ENCODE results near the gene GLRB.
"Not testable (repeated sequence)": the region's sequence is repeated elsewhere in the genome, so short reads cannot be mapped to it uniquely, and the experiment has no call there.

The GLRB gene

DNA sequence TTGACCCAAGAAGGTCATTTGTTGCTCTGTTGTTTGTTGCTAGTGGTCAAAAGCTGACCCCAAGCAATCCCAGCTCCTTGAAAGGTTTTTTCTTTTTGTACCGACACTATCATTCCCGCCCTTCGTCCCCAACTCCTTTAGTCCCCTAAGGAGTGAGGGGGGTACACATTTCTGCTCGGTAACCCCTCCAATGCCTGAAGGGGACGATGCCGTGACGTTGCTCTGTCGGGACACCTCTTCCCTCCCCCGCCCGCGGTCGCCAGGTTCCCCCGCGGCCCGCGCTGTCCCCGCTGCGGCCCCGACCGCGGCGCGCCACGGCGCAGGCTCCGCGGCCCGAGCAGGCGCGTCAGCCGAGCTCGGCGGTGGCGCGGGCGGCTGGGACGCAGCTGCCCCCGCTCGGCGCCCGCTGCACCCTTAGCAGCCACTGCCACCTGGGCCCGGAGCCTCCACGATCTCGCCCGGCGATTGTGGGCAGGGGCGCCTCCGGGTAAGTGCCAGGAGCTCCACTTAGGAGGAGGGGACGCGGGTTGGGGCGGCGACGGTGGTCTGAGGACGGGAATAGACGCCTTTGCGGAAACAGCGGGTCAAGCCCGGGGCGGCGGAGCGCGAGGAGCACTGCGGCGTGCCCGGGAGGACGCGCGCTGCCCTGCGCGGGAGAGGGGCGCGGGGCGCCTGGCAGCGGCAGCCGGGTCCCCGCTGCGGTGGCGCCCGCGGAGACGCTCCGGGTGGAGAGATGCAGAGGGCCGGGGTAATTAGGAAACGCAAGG lies at the start of gene GLRB:
Gene GLRB, plus strand, starts transcription at position 340 of the 767 bp plus-strand sequence. CDS start 1,875 bp downstream, outside the sequence.
- DNase-seq (ENCODE audit: low spot score) = no peak

DNA sequence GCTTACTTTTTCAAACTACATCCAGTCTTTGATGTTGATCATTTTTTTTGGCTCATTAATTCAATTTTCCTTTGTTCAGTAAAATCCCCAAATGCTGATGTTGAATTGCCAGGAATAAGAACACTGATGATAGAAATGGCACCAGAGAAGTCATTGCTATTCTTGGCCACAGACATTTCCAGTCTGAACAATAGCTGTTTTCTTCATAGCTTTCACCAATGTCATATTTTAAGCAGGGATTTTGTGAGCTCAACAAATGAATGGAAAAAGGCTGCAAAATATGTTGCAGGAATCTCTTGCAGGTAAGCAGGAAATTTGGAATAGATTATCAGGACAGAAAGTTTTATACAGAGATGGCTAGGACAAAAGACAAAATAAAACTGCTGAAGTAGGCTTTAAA lies 40.5 kb upstream of the GLRB start:
- no peak for DNase-seq (ENCODE audit: low spot score)

DNA sequence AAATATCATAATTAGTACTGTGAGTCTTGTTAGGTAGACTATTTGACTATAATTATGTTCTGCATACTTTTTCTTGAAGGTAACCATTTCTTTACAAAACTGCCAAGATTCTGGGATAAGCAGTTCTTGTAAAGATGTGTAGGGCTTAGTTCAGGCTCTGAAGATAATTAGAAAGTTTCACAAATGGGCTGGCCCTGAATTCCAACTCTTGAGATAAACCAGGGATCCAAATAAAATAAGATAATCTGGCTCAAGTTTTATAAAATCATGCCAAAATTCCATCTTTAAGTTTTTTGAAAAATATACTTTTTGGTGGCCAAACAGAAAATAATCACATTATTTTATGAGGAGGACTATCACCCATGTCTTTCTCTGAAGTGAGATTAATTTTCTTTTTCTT lies 35.5 kb upstream of the GLRB start:
- no peak for DNase-seq (ENCODE audit: low spot score)

DNA sequence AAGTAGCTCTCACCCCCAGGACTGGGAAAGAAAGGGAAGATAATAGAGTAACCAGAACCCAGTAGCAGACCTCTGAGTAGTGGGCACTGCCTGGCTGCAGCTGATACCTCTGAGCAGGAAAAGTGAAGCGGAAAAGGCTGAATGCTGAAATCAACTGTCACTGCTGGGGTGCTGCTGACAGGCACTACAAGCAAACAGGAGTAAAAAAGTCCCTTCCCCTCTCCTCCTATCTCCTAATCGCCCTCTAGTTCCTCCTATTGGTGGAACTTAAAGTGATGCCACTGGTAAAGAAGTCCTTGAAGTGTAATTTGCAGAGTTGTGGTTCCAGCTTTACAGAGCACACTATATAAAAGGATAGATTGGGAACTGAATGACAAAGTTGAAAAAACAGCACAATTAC lies 32.8 kb upstream of the GLRB start:
- DNase-seq (ENCODE audit: low spot score) = no peak

DNA sequence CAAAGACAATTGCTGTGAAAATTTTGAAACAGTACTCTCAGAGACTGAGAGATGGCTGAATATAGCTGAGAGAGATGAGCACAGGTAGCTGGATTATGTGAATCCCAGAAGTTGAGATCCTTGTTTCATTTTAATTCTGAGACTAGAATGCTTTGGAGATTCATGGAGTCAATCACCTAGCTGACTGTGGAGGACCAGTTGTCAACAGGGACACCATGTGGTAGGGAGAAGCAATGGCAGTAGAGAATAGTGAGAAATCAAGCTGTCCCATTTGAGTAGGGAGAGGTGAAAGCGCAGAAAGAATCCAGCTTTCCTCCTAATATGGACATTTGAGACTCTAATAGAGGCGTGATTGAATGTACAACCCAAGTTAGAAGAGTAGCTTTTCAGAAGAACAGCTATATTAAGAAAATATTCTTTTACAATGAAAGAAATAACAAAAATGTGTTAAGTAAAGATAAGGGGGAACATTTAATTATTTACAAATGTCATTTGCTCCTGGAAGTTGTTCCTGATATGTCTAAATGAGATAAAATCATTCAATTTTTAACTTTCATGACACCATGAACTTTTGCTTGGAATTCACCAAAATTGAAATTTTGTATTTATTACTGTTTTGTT lies 30.3 kb upstream of the GLRB start:
- no peak for DNase-seq (ENCODE audit: low spot score)

DNA sequence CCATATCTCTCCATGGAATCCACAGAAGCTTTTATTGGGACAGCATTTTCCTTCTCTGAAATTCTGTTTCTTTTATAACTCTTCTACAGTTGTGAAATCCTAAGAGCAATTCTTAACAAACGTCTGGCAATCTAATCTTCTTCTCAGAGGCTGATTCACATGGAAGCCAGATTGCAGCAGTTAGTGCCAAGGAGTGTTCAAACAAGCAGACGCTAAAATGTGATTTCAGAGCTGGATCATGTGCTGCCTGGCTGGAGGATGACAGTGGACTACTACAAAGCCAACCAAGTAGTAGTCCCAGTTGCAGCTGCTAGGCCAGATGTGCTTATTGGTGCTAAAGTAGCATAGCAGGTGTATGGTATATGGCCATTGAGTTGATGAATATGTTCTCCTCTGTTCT lies 27.7 kb upstream of the GLRB start:
- DNase-seq (ENCODE audit: low spot score) = no peak

- DNase-seq (ENCODE audit: low spot score) = no peak
Measured at GRCh38 chr4:157050561-157050960, 25.4 kb upstream of the GLRB start.

GRCh38 chr4:157052429-157053040 lies 23.4 kb upstream of the GLRB start:
- DNase-seq (ENCODE audit: low spot score) = no peak

DNA sequence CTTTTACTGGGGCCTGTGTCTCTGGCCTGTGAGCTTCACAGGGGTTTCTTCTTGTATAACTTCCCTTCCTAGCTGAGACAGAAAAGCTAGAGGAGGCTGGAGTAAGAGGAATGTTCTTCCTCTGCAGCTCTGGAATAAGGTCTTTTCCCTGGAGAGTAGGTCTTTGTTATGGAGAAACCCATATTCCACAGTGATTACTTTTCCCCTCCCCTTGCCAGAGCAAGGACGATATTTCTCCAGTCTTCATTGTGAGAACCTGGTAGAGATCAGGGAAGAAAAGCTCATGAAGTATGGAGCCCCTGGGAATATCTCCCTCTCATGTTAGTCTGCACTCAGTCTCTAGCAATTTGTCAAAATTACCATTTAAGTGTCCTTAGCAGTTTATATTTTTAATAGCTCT lies 18.7 kb upstream of the GLRB start:
- DNase-seq (ENCODE audit: low spot score) = no peak

DNA sequence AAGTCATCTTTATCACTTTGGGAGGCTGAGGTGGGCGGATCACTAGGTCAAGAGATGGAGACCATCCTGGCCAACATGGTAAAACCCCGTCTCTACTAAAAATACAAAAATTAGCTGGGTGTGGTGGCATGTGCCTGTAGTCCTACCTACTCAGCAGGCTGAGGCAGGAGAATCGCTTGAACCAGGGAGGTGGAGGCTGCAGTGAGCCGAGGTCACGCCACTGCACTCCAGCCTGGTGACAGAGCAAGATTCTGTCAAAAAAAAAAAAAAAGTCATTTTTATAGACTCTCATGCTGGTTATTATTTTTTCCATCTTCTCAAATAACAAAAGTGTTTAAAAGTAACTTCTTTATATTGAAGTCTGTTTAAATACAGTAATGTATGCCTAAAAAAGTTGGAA lies 17.1 kb upstream of the GLRB start:
- DNase-seq (ENCODE audit: low spot score) = not testable (repeated sequence)

DNA sequence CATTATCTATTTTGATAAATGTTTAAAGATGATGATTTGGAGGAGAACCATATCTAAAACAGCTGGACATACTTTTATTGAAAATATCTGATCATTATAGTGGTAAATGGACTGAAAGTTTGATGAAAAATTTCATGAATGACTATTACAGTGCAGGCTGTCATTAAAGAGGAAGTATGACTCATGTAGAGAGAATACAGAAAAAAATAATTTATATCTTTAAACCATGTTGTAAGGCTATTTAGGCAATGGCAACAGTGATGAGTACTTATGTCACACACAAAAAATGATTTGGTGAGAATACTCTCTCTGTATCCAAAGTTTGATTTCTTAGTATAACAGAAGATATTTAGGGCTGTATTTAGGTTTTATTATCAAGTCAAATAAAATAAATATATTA lies 3.9 kb upstream of the GLRB start:
- DNase-seq (ENCODE audit: low spot score) = no peak

- no peak for DNase-seq (ENCODE audit: low spot score)
Measured at GRCh38 chr4:157075401-157075800, 549 bp upstream of the GLRB start.

- no peak for DNase-seq (ENCODE audit: low spot score)
Measured at GRCh38 chr4:157076578-157076947, 613 bp downstream of the GLRB start.

- DNase-seq (ENCODE audit: low spot score) = no peak
Measured at GRCh38 chr4:157079441-157079840, 3.5 kb downstream of the GLRB start.

DNA sequence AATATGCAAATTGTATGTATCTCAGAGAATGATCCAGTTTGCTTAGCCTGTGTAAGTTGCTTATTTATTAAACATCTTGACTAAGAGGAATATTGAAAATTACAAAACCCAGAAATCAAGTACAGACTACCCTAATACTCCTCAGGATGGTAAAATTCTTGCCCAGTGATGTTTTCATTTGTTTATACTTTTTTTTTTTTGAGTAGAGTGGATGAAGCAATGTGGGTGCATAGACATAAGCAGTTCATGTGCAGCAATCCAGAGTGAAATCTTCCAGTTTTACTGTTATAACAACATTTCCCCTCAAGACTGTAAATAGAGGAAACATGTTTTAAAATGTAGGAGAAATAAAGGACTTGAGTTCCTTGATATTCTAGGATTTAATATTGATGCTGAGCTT lies 4.7 kb downstream of the GLRB start:
- DNase-seq (ENCODE audit: low spot score) = no peak

DNA sequence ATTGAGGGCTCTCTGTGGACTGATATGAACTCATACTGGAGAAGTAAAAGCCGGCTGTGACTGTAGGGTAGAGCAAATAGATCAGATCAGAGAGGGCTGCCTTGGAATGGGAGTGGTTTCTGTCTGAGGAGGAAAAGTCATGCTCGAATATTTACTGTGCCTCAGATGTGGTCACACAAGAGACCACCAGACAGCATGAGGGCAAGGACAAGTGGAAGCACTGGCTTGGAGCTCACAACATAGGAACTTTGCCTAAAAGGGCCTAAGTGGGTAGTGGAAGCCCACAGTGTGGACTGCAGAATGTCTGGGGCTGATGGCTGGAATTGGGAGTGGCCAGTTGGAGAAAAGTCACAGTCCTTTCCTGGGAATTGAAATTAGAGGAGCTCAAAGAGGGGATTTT lies 19.8 kb downstream of the GLRB start:
- DNase-seq (ENCODE audit: low spot score) = no peak

- DNase-seq (ENCODE audit: low spot score) = no peak
Measured at GRCh38 chr4:157096439-157096838, 20.5 kb downstream of the GLRB start.

DNA sequence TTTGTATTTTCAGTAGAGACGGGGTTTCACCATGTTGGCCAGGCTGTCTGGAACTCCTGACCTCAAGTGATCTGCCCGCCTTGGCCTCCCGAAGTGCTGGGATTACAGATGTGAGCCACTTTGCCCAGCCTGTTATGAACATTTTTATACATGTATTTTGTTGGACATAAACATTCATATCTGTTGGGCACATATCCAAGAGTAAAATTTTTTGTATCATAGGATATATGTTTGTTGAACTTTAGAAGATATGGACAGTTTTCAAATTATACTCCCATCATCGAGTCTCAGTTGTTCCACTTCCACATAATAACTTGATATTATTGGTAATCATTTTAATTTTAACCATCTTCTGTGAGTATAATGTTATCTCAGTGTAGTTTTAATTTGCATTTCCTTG lies 23.6 kb downstream of the GLRB start:
- DNase-seq (ENCODE audit: low spot score) = no peak

DNA sequence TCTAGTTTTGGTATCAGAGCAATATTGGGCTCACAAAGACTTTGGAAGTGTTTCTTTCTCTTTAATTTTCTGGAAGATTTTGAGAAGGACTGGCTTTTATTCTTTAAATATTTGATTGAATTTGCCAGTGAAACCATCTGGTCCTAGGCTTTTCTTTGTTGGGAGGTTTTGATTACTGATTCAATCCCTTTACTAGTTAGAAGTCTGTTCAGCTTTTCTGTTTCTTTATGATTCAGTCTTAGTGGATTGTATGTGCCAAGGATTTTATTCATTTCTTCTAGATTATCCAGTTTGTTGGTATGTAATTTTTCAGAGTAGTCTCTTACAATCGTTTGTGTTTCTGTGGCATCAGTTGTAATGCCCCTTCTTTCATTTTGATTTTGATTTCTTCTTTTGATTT lies 28.6 kb downstream of the GLRB start:
- DNase-seq (ENCODE audit: low spot score) = no peak

GRCh38 chr4:157114671-157115070 lies 38.7 kb downstream of the GLRB start:
- no peak for DNase-seq (ENCODE audit: low spot score)

DNA sequence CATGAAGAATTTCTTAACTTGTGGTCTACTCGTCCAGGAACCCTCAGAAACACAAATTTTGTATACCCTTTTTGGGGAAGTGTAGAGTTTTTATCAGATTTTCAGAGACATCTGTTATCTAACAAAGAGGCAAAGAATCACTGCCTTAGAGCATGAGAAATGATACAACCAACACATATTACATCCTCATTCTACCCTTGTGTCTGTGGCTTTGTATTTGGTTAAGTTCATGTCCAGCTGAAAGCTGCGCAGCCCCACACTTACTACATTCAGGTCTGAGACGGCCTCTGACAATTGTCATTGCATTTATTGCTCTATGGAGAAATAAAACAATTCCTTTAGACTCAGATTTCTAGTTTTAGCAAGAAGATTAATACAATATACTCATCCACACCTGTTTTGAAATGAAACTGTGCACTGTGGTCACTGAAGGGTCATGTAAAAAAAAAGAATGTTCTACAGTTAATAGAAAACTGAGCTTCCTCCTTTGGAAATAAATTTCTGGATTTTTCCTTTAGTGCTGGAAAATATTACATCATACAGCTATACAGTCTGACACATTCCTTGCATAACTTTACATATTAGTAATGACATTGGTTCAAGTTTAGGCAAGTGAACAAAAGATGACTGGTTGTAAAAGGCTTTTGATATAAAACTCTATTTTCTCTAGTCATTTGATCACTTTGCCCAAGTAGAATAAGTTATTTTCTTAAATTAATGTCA lies 39.8 kb downstream of the GLRB start:
- DNase-seq (ENCODE audit: low spot score) = no peak

GRCh38 chr4:157121401-157121800 lies 45.5 kb downstream of the GLRB start:
- DNase-seq (ENCODE audit: low spot score) = no peak

DNA sequence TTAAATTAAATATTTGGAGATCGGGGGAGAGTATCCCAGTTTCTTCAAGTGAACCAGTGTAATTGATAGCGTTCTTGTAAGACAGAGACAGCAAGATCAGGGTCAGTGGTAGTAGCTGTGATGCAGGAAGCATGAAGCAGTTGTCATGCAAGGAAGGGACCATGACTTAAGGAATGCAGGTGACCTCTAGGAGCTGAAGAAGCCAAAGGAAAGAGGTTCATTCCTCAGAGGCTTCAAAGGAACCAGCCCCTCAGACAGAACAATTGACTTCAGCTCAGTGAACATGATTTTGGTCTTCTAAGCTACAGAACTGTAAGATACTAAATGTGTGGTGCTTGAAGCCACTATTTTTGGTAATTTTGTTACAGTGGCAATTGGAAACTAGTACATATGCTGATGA lies 51.6 kb downstream of the GLRB start:
- no peak for DNase-seq (ENCODE audit: low spot score)

Measured in CD4-positive, alpha-beta T cell treated with Interleukin-2 at 100 ng/mL for 4 hours (primary cell).